Neuronal stem cell (in vitro differentiated cells): ENCODE results near the gene SUPT20H.

Source experiments
- DNase-seq: peaks from one replicate; pipeline ENCODE4 v3.0.0-alpha.2; 2013; ENCODE audit warnings: low spot score
- H2AFZ ChIP-seq: one replicate; pipeline ENCODE4 v1.6.1; 2013; ENCODE audit warnings: mild to moderate bottlenecking, low read length, inconsistent platforms
- H2AK5ac ChIP-seq: 2 replicates; pipeline ENCODE4 v1.6.1; 2013; ENCODE audit warnings: low read depth, mild to moderate bottlenecking, inconsistent platforms, low read length, moderate library complexity, mixed read lengths
- H2BK120ac ChIP-seq: 2 replicates; pipeline ENCODE4 v1.6.1; 2013; ENCODE audit warnings: low read depth, mild to moderate bottlenecking, inconsistent platforms, low read length, moderate library complexity, mixed read lengths
- H2BK12ac ChIP-seq: one replicate; pipeline ENCODE4 v1.6.1; 2013; ENCODE audit warnings: low read length, inconsistent platforms
- H2BK15ac ChIP-seq: 2 replicates; pipeline ENCODE4 v1.6.1; 2013; ENCODE audit warnings: mild to moderate bottlenecking, low read length, inconsistent platforms, mixed read lengths
- H2BK5ac ChIP-seq: one replicate; pipeline ENCODE4 v1.6.1; 2013; ENCODE audit warnings: inconsistent platforms, mild to moderate bottlenecking, low read length, moderate library complexity
- H3K14ac ChIP-seq: one replicate; pipeline ENCODE4 v1.6.1; 2013; ENCODE audit warnings: low read length, inconsistent platforms
- H3K18ac ChIP-seq: 2 replicates; pipeline ENCODE4 v1.6.1; 2013; ENCODE audit warnings: low read length, inconsistent platforms
- H3K23ac ChIP-seq: 2 replicates; pipeline ENCODE4 v1.6.1; 2013; ENCODE audit warnings: low read depth, mild to moderate bottlenecking, mixed read lengths, low read length, inconsistent platforms; ENCODE audit not compliant: poor library complexity
- H3K27ac ChIP-seq: replicated peaks from 3 replicates; pipeline ENCODE4 v1.5.1; 2013; ENCODE audit warnings: low read length, inconsistent platforms
- H3K27me3 ChIP-seq, 3 experiments: 2 replicates each; pipeline ENCODE4 v1.6.1; 2013; ENCODE audit warnings: low read length in 3 of 3, mild to moderate bottlenecking in 2 of 3, inconsistent platforms in 1 of 3, low read depth in 1 of 3, mixed read lengths in 1 of 3, moderate library complexity in 1 of 3; ENCODE audit not compliant: control insufficient read depth in 3 of 3, insufficient read depth in 3 of 3
- H3K36me3 ChIP-seq, 2 donors: replicated peaks in 1 of 2; 2 replicates each; pipeline ENCODE4 v1.6.1; 2013; ENCODE audit warnings: low read length in 2 of 2; ENCODE audit not compliant: control insufficient read depth in 2 of 2, insufficient read depth in 2 of 2
- H3K4ac ChIP-seq: 2 replicates; pipeline ENCODE4 v1.6.1; 2013; ENCODE audit warnings: inconsistent platforms, mild to moderate bottlenecking, low read length, moderate library complexity
- H3K4me1 ChIP-seq, 2 donors: 1 replicate in 1 of 2; 2 replicates in 1 of 2; pipeline ENCODE4 v1.6.1; 2013; ENCODE audit warnings: low read length in 2 of 2, low read depth in 1 of 2; ENCODE audit not compliant: control insufficient read depth in 2 of 2, insufficient read depth in 1 of 2
- H3K4me2 ChIP-seq: one replicate; pipeline ENCODE4 v1.6.1; 2013; ENCODE audit warnings: mild to moderate bottlenecking, low read length, inconsistent platforms; ENCODE audit not compliant: insufficient read depth, poor library complexity, severe bottlenecking
- H3K4me3 ChIP-seq, 2 donors: 2 replicates each; pipeline ENCODE4 v1.5.1; 2013; ENCODE audit warnings: low read length in 2 of 2, mild to moderate bottlenecking in 2 of 2, inconsistent platforms in 1 of 2, moderate library complexity in 1 of 2
- H3K79me1 ChIP-seq: one replicate; pipeline ENCODE4 v1.6.1; 2013; ENCODE audit warnings: low read depth, mild to moderate bottlenecking, inconsistent platforms, low read length, moderate library complexity
- H3K9ac ChIP-seq: one replicate; pipeline ENCODE4 v1.6.1; 2013; ENCODE audit warnings: mild to moderate bottlenecking, low read depth, low read length, inconsistent platforms; ENCODE audit not compliant: poor library complexity
- H3K9me3 ChIP-seq, 2 donors: replicated peaks in 1 of 2; 2 replicates each; pipeline versions ENCODE3 to v1.6.1; 2013; ENCODE audit warnings: low read length in 2 of 2, mild to moderate bottlenecking in 2 of 2, inconsistent platforms in 1 of 2, low read depth in 1 of 2, mixed read lengths in 1 of 2, moderate library complexity in 1 of 2; ENCODE audit not compliant: control insufficient read depth in 2 of 2, insufficient read depth in 1 of 2
- H4K8ac ChIP-seq: one replicate; pipeline ENCODE4 v1.6.1; 2013; ENCODE audit warnings: low read depth, mild to moderate bottlenecking, inconsistent platforms, low read length, moderate library complexity
- H4K91ac ChIP-seq: one replicate; pipeline ENCODE4 v1.6.1; 2013; ENCODE audit warnings: low read length, low read depth, mild to moderate bottlenecking, inconsistent platforms; ENCODE audit not compliant: poor library complexity
- WGBS, 2 donors: extraction: QIAGEN DNeasy Blood & Tissue Kit; methylation state at CpG; one replicate each; pipeline ENCODE4 v1.1.7; 2013; ENCODE audit warnings: missing lambda C conversion rate in 2 of 2, mixed read lengths in 1 of 2; ENCODE audit not compliant: insufficient read length in 2 of 2, insufficient replicate concordance in 1 of 2; ENCODE audit errors: extremely low coverage in 2 of 2; 5-methylcytosine and 5-hydroxymethylcytosine counted together

The SUPT20H gene

DNA sequence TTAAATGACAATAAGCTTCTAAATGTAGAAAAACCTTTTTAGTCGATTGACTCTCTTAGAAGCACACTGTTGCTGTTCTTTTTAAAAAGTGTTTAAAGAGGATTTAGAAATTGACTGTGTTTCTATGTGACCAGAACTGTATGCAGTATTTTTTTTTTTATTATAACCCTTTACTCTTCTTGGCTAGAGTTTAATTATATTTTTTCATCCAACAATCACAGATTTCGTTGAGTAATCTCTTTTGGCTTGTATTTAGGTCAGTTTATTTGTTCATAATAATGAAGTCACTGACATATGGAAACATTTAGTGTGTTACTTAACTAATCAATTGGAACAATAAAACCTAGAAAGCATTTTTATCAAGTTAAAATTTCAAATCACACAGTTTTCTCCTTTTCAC is 26.1 kb upstream of the SUPT20H start:
- no CpG with 5 or more reads among the region's 2 CpGs for WGBS, 2 donors
- Histone ChIP-seq H3K14ac (no peak overlapping the region), H3K4me2 (no peak overlapping the region), H2BK12ac (no peak overlapping the region), H3K36me3 (no peaks in the 10 kb centered on the region), H3K9me3 (no peaks in the 10 kb centered on the region), H4K8ac (no peak overlapping the region), H3K18ac (no peak overlapping the region), H3K4ac (no peak overlapping the region), H3K79me1 (no peaks in the 10 kb centered on the region), H2BK5ac (no peak overlapping the region), H2BK15ac (no peak overlapping the region), H3K23ac (no peak overlapping the region), H4K91ac (no peak overlapping the region), H3K4me3 (no peak overlapping the region), H3K27ac (no peak overlapping the region), H3K4me1 (no peaks in the 10 kb centered on the region), H3K9ac (no peak overlapping the region), H2AK5ac (no peak overlapping the region), H3K27me3 (no peaks in the 10 kb centered on the region), H2AFZ (no peak overlapping the region), H2BK120ac (no peak overlapping the region)
- DNase-seq: no peak

DNA sequence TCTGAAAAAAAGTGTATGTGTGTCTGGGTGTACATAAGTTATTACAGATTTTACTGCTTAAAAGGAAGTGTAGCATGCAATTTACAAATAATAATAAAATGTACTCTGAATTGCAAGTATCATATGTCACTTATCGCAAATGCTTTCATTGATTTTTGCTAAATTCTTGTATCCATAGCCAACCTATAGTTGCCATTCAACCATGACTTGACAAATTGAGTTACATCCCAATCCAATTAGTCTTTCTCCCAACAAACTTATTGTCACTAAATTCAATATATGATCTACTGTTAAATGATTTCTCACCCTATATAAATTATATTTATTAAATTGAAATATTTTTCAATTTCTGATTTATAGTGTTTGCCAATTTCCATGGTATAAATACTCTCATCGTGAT is 17.3 kb upstream of the SUPT20H start:
- Histone ChIP-seq H3K9me3 (no peaks in the 10 kb centered on the region), H3K4ac (no peak overlapping the region), H3K14ac (no peak overlapping the region), H3K27me3 (no peaks in the 10 kb centered on the region), H2BK5ac (no peak overlapping the region), H2BK120ac (no peak overlapping the region), H3K79me1 (no peaks in the 10 kb centered on the region), H3K9ac (no peak overlapping the region), H3K4me2 (no peak overlapping the region), H3K4me3 (no peak overlapping the region), H2BK12ac (no peak overlapping the region), H2BK15ac (no peak overlapping the region), H3K27ac (no peak overlapping the region), H3K4me1 (peaks cover 0 to 3% of the 10 kb centered on the region in 2 donors), H2AFZ (no peak overlapping the region), H2AK5ac (no peak overlapping the region), H4K8ac (no peak overlapping the region), H3K18ac (no peak overlapping the region), H3K36me3 (no peaks in the 10 kb centered on the region), H3K23ac (no peak overlapping the region), H4K91ac (no peak overlapping the region)
- DNase-seq: no peak
- no CpG with 5 or more reads among the region's 2 CpGs for WGBS, 2 donors

GRCh38 chr13:37075164-37075563 is 15.7 kb upstream of the SUPT20H start:
- H2BK15ac ChIP-seq: no peak overlapping the region
- H3K27me3 ChIP-seq: no peaks in the 10 kb centered on the region
- H2AFZ ChIP-seq: no peak overlapping the region
- no peak overlapping the region for H2BK120ac ChIP-seq
- H3K27ac ChIP-seq: no peak overlapping the region
- no peak overlapping the region for H3K4me3 ChIP-seq
- no CpG with 5 or more reads among the region's 2 CpGs for WGBS, 2 donors
- H2AK5ac ChIP-seq: no peak overlapping the region
- no peak overlapping the region for H3K4ac ChIP-seq
- H4K8ac ChIP-seq: no peak overlapping the region
- DNase-seq: no peak
- H2BK5ac ChIP-seq: no peak overlapping the region
- H3K14ac ChIP-seq: no peak overlapping the region
- H3K79me1 ChIP-seq: no peaks in the 10 kb centered on the region
- H2BK12ac ChIP-seq: no peak overlapping the region
- H3K36me3 ChIP-seq: no peaks in the 10 kb centered on the region
- H3K4me2 ChIP-seq: no peak overlapping the region
- no peak overlapping the region for H4K91ac ChIP-seq
- H3K23ac ChIP-seq: no peak overlapping the region
- peaks cover 0 to 5% of the 10 kb centered on the region in 2 donors for H3K4me1 ChIP-seq
- H3K9me3 ChIP-seq: no peaks in the 10 kb centered on the region
- no peak overlapping the region for H3K18ac ChIP-seq
- no peak overlapping the region for H3K9ac ChIP-seq

DNA sequence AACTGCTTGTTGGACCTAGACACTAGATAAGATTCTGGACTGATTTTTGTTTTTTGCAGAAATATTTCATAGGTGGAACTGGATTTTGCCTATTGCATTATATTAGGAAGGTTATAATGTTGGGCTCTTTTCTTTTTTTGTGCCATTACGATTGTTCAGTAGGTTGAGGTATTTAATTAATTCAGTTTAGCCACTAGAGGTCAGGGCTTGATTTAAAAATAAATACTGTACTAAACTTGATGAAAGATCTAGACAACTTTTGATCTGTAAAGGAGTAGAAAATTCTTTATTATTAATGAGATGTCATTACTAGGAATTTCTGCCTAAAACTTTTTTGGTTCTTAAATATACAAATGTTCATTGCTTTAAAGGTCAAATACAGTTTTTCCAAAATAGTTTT is 15.2 kb upstream of the SUPT20H start:
- H2BK120ac ChIP-seq: no peak overlapping the region
- H3K27ac ChIP-seq: no peak overlapping the region
- H2AFZ ChIP-seq: no peak overlapping the region
- H3K4me2 ChIP-seq: no peak overlapping the region
- H3K27me3 ChIP-seq: no peaks in the 10 kb centered on the region
- no peak overlapping the region for H3K23ac ChIP-seq
- H4K91ac ChIP-seq: no peak overlapping the region
- DNase-seq: no peak
- H2AK5ac ChIP-seq: no peak overlapping the region
- no peak overlapping the region for H2BK15ac ChIP-seq
- WGBS, 2 donors: no CpG with 5 or more reads among the region's 1 CpG
- no peak overlapping the region for H2BK12ac ChIP-seq
- no peaks in the 10 kb centered on the region for H3K9me3 ChIP-seq
- no peak overlapping the region for H3K18ac ChIP-seq
- no peak overlapping the region for H3K4me3 ChIP-seq
- no peak overlapping the region for H2BK5ac ChIP-seq
- no peaks in the 10 kb centered on the region for H3K79me1 ChIP-seq
- H3K4me1 ChIP-seq: peaks cover 0 to 5% of the 10 kb centered on the region in 2 donors
- H3K36me3 ChIP-seq: no peaks in the 10 kb centered on the region
- H3K14ac ChIP-seq: no peak overlapping the region
- H4K8ac ChIP-seq: no peak overlapping the region
- H3K4ac ChIP-seq: no peak overlapping the region
- H3K9ac ChIP-seq: no peak overlapping the region
